Keratinocyte (primary cell): Measurements from ENCODE around the gene HEATR9. TPM values are rescaled to one million over a fixed set of nuclear protein-coding genes. Genes with fewer than 3 reads are reported as not detected.

ENCODE experiments used
- DNase-seq: peaks from one replicate; pipeline ENCODE4 v3.0.0-alpha.2; 2011; ENCODE audit warnings: low read depth, missing footprints, low spot score
- FAIRE-seq: peaks from 2 replicates; lab custom pipeline; 2011; peaks lifted over from hg19 to GRCh38; lab: Jason Lieb, UNC
- H2AFZ ChIP-seq: 2 replicates; pipeline ENCODE4 v1.6.0; 2012; ENCODE audit warnings: low read length, control low read depth, inconsistent platforms; ENCODE audit not compliant: control insufficient read depth
- H3K27ac ChIP-seq: 2 replicates; pipeline ENCODE4 v1.5.1; 2011; ENCODE audit warnings: low read length; ENCODE audit not compliant: control insufficient read depth, insufficient read depth
- H3K27me3 ChIP-seq: 3 replicates; pipeline ENCODE4 v1.6.0; 2011; ENCODE audit warnings: low read length; ENCODE audit not compliant: control insufficient read depth, insufficient read depth; ENCODE audit errors: extremely low read depth
- H3K36me3 ChIP-seq, 2 experiments: 2 replicates in 1 of 2; 3 replicates in 1 of 2; pipeline ENCODE4 v1.5.1; 2011; ENCODE audit warnings: low read length in 2 of 2, mild to moderate bottlenecking in 1 of 2; ENCODE audit not compliant: control insufficient read depth in 2 of 2, insufficient read depth in 2 of 2; ENCODE audit errors: extremely low read depth in 1 of 2
- H3K4me1 ChIP-seq: 3 replicates; pipeline ENCODE4 v1.5.1; 2011; ENCODE audit warnings: low read length; ENCODE audit not compliant: control insufficient read depth, insufficient read depth; ENCODE audit errors: extremely low read depth
- H3K4me2 ChIP-seq: 3 replicates; pipeline ENCODE4 v1.6.0; 2011; ENCODE audit warnings: low read depth, low read length; ENCODE audit not compliant: control insufficient read depth, insufficient read depth; ENCODE audit errors: extremely low read depth
- H3K4me3 ChIP-seq, 3 experiments: fragments of 200-600 bp in 1 of 3; sonication (generic) in 1 of 3; 2 replicates in 2 of 3; 3 replicates in 1 of 3; pipeline ENCODE4 v1.5.1; 2011 to 2016; ENCODE audit warnings: low read length in 3 of 3, mild to moderate bottlenecking in 3 of 3, control low read depth in 2 of 3, inconsistent platforms in 1 of 3, low read depth in 1 of 3, mixed read lengths in 1 of 3, mixed run types in 1 of 3, moderate library complexity in 1 of 3; ENCODE audit not compliant: control insufficient read depth in 2 of 3, insufficient read depth in 2 of 3; ENCODE audit errors: extremely low read depth in 1 of 3
- H3K79me2 ChIP-seq: 2 replicates; pipeline ENCODE4 v1.6.0; 2012; ENCODE audit warnings: low read length; ENCODE audit not compliant: control insufficient read depth, insufficient read depth
- H3K9ac ChIP-seq: 3 replicates; pipeline ENCODE4 v1.6.0; 2011; ENCODE audit warnings: low read length; ENCODE audit not compliant: control insufficient read depth, insufficient read depth; ENCODE audit errors: extremely low read depth
- H3K9me1 ChIP-seq: 3 replicates; pipeline ENCODE4 v1.6.0; 2011; ENCODE audit warnings: low read length; ENCODE audit not compliant: control insufficient read depth, insufficient read depth; ENCODE audit errors: extremely low read depth
- H3K9me3 ChIP-seq: 2 replicates; pipeline ENCODE4 v1.5.1; 2012; ENCODE audit warnings: low read depth, low read length; ENCODE audit not compliant: control insufficient read depth
- H4K20me1 ChIP-seq: 3 replicates; pipeline ENCODE4 v1.6.0; 2011; ENCODE audit warnings: low read length; ENCODE audit not compliant: control insufficient read depth, insufficient read depth; ENCODE audit errors: extremely low read depth
- EZH2 ChIP-seq: IDR thresholded peaks from one replicate; pipeline ENCODE4 v1.6.1; 2012; ENCODE audit warnings: inconsistent platforms, mild to moderate bottlenecking, low read length, moderate library complexity
- dilution Hi-C: fragments of 300-500 bp; cut with MboI; formaldehyde crosslinking; loops from one replicate; pipeline ENCODE4 v1.7.0; 2020; ENCODE audit warnings: low sequenced_read_pairs; ENCODE audit not compliant: extremely low pct_ligation_motif_present
- polyA minus RNA-seq, 3 experiments: library from RNA; depleted of rRNA, polyadenylated mRNA; stranded (reverse); fragments of >200 nt; gene quantifications; 1 replicate in 1 of 3; 2 replicates in 1 of 3; 3 replicates in 1 of 3; pipeline ENCODE4 v1.2.3, GENCODE V29; 2011
- polyA plus RNA-seq, 5 experiments: library from polyadenylated mRNA; depleted of rRNA in 3 of 5; stranded (reverse) in 3 of 5; stranded (forward) in 1 of 5; unstranded in 1 of 5; fragments of >200 nt; gene quantifications; 1 replicate in 1 of 5; 2 replicates in 3 of 5; 3 replicates in 1 of 5; pipeline versions ENCODE4 v1.2.1 to v1.2.3, GENCODE V29; 2011 to 2012; ENCODE audit warnings: missing spikeins in 2 of 5, low read depth in 1 of 5, low replicate concordance in 1 of 5
- TF ChIP-seq, protein P1 (sequence below), 3 experiments: IDR thresholded peaks in 1 of 3; conservative IDR thresholded peaks in 1 of 3; optimal IDR thresholded peaks in 1 of 3; 2 replicates in 2 of 3; 3 replicates in 1 of 3; pipeline versions ENCODE3 to v1.5.1; 2011; ENCODE audit warnings: low read length in 3 of 3, mild to moderate bottlenecking in 3 of 3, moderate library complexity in 2 of 3, control low read depth in 1 of 3, inconsistent platforms in 1 of 3; ENCODE audit not compliant: insufficient read depth in 2 of 3; ENCODE audit errors: extremely low read depth in 1 of 3

Gene HEATR9, protein sequence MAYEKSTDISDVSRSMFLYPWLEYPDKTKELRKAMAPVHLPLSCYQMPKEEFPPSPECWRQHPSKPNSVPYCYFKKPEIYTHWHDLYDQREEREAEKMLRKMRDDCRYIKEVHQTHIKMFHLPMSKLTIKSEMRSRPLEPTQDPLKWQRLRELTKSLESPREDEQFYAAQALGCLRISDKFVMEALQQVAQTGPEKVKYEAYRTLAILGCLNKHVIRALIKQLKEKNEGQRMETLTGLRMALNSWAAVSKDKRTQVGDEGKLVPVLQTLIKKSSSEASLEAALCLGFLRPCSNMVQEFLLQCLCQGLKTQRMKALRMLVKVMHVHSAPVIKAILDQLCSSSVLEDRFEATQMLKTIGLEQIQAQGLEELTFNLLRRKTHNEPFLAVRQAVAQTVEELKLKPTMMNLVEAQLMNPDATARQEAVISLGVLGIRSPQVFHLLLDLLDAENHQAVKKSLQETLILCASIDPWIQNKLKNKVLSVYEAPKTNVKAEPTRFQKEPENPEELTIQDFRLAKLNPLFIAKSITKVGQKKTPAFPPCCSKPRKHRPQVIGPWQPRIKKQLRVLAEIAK
- polyA plus RNA-seq: not detected in 3 replicates
- polyA plus RNA-seq (2011; ENCODE audit: low read depth): not detected
- polyA plus RNA-seq (2011; cell fraction: cytosol; rRNA removed): not detected in 2 replicates
- not detected in 2 replicates for polyA plus RNA-seq (2011; cell fraction: nucleus; rRNA removed)
- not detected in 2 replicates for polyA plus RNA-seq (2012; ENCODE audit: low replicate concordance)
- polyA minus RNA-seq: not detected in 3 replicates
- polyA minus RNA-seq (2011; cell fraction: cytosol; rRNA and poly(A)+ RNA removed): not detected
- polyA minus RNA-seq (2011; cell fraction: nucleus; rRNA and poly(A)+ RNA removed): not detected in 2 replicates

GRCh38 chr17:35868737-35869136, at the start of gene HEATR9:
TSS of gene HEATR9 (minus strand) at chr17:35868891. CDS start at chr17:35868742, 149 bp downstream.
- no peaks in the 10 kb centered on the region for H3K27me3 ChIP-seq
- no peak within 1 kb of the TSS for H3K4me2 ChIP-seq
- dilution Hi-C loops: no loop called here

DNA sequence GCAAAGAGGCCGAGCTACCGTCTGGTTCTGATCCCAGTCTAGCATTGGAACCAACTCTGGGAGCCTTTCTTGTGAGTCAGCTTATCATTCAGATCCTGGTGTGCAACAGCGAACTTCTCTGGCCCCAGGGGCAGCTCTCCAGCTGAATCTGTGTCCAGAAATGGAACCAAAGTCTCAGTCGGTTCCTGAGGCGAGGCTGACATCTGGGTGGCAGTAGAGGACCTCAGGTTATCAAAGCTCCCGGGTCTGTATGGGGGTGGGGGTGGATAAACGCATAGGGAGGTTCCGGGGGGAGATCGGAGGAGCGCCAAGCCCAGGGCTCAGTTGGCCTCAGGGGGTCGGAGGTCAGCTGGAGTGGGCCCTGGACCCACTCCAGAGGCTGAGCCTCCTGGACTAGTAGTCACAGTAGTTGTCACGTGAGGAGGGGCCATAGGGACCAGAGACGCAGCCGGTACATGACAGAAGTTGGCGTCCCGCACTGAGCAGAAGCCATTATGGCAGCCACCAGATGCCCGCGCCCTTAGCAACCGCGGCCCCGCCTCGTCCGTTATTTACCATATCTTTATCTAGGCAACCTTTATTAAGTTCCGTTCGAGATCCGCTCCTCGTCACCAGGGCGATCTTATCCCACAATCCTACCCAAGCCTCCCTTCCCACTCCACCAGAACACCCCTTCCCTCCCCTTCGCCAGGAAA, 49.0 kb upstream of the HEATR9 start:
- TF ChIP-seq, protein P1, sequence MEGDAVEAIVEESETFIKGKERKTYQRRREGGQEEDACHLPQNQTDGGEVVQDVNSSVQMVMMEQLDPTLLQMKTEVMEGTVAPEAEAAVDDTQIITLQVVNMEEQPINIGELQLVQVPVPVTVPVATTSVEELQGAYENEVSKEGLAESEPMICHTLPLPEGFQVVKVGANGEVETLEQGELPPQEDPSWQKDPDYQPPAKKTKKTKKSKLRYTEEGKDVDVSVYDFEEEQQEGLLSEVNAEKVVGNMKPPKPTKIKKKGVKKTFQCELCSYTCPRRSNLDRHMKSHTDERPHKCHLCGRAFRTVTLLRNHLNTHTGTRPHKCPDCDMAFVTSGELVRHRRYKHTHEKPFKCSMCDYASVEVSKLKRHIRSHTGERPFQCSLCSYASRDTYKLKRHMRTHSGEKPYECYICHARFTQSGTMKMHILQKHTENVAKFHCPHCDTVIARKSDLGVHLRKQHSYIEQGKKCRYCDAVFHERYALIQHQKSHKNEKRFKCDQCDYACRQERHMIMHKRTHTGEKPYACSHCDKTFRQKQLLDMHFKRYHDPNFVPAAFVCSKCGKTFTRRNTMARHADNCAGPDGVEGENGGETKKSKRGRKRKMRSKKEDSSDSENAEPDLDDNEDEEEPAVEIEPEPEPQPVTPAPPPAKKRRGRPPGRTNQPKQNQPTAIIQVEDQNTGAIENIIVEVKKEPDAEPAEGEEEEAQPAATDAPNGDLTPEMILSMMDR (optimal IDR thresholded peaks at IDR 0.05 in 1 of 3, IDR thresholded peaks at IDR 0.05 in 1 of 3, conservative IDR thresholded peaks at IDR 0.05 in 1 of 3; ENCODE audit: extremely low read depth in 1 of 3, insufficient read depth in 2 of 3, low read length in 3 of 3): no peak
- TF ChIP-seq EZH2: no peak
- no peak overlapping the region for H3K4me3 ChIP-seq
- no peaks in the 10 kb centered on the region for H3K4me1 ChIP-seq
- DNase-seq: no peak
- dilution Hi-C loops: no loop called here
- H3K4me2 ChIP-seq: no peak overlapping the region
- no peaks in the 10 kb centered on the region for H3K9me1 ChIP-seq
- no peak overlapping the region for H2AFZ ChIP-seq
- H3K9ac ChIP-seq: no peak overlapping the region
- no peak overlapping the region for H3K27ac ChIP-seq
- H3K9me3 ChIP-seq: no peaks in the 10 kb centered on the region
- no peaks in the 10 kb centered on the region for H4K20me1 ChIP-seq
- H3K27me3 ChIP-seq: no peaks in the 10 kb centered on the region
- FAIRE-seq: no peak
- H3K36me3 ChIP-seq: no peaks in the 10 kb centered on the region
- H3K79me2 ChIP-seq: no peaks in the 10 kb centered on the region

More at GRCh38 chr17:35868737-35869136, at the start of gene HEATR9:
- H3K36me3 ChIP-seq: no peaks in the 10 kb centered on the region
- no peak for TF ChIP-seq EZH2
- TF ChIP-seq, protein P1 (optimal IDR thresholded peaks at IDR 0.05 in 1 of 3, IDR thresholded peaks at IDR 0.05 in 1 of 3, conservative IDR thresholded peaks at IDR 0.05 in 1 of 3; ENCODE audit: extremely low read depth in 1 of 3, insufficient read depth in 2 of 3, low read length in 3 of 3): no peak
- H3K4me1 ChIP-seq: peaks cover 4% of the 10 kb centered on the region
- DNase-seq (no peak), FAIRE-seq (no peak)
- no peak within 1 kb of the TSS for H3K27ac ChIP-seq
- H3K4me3 ChIP-seq: no peak within 1 kb of the TSS
- H3K9me1 ChIP-seq: no peaks in the 10 kb centered on the region
- H4K20me1 ChIP-seq: no peaks in the 10 kb centered on the region
- no peak within 1 kb of the TSS for H3K9ac ChIP-seq
- no peaks in the 10 kb centered on the region for H3K79me2 ChIP-seq
- H3K9me3 ChIP-seq: no peaks in the 10 kb centered on the region
- no peak within 1 kb of the TSS for H2AFZ ChIP-seq
